GM06990 (cell line): ENCODE measurements around the gene DNAH8.

ENCODE experiments used
- DNase-seq: peaks from one replicate; pipeline ENCODE4 v3.0.0-alpha.2; 2011; ENCODE audit not compliant: insufficient read length; ENCODE audit errors: extremely low read depth
- H3K27me3 ChIP-seq: replicated peaks from 2 replicates; pipeline ENCODE4 v1.6.0; 2011; ENCODE audit warnings: low read length; ENCODE audit not compliant: control insufficient read depth, insufficient read depth
- H3K36me3 ChIP-seq: 2 replicates; pipeline ENCODE4 v1.5.1; 2011; ENCODE audit warnings: low read length; ENCODE audit not compliant: control insufficient read depth, insufficient read depth
- H3K4me3 ChIP-seq: replicated peaks from 2 replicates; pipeline ENCODE4 v1.5.1; 2011; ENCODE audit warnings: low read depth, mild to moderate bottlenecking, control low read depth, low read length
- CTCF ChIP-seq: IDR thresholded peaks from 2 replicates; pipeline ENCODE4 v1.5.1; 2011; ENCODE audit warnings: low read length, control low read depth, mild to moderate bottlenecking, inconsistent platforms; ENCODE audit not compliant: insufficient read depth, poor library complexity, severe bottlenecking

Gene DNAH8

DNA sequence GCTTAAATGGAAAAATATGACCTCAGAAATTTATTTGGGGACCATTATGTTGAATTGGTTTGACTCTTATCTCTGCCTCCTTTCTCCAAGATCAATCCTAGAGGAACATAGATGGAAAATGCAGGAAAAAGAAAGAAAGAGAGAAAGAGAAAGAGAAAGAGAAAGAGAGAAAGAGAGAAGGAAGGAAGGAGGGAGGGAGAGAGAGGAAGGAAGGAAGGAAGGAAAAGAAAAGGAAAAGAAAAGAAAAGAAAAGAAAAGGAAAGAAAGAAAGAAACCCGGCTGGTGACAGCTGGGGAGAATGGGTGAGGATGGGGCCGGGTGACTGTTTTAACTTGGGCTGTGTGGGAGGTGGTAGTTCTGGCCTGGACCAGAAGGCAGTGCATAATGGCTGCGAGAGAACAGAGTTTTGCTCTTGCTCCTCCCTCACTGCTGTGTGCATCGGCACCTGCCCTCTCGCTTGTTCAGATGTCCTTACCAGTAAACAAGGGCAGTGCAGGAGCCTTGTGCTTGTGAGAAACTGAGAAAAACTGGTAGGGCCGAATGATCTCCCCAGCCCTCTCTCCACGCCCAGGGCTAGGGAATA lies 36.8 kb upstream of the DNAH8 start:
- H3K36me3 ChIP-seq: peaks cover 5% of the 10 kb centered on the region

GRCh38 chr6:38679668-38680067 lies 35.4 kb upstream of the DNAH8 start:
- peaks cover 5% of the 10 kb centered on the region for H3K36me3 ChIP-seq

More for the DNA sequence above, 36.8 kb upstream of the DNAH8 start:
- Histone ChIP-seq H3K27me3 (no peaks in the 10 kb centered on the region), H3K4me3 (no peak overlapping the region)
- no peak for TF ChIP-seq CTCF
- DNase-seq: no peak

DNA sequence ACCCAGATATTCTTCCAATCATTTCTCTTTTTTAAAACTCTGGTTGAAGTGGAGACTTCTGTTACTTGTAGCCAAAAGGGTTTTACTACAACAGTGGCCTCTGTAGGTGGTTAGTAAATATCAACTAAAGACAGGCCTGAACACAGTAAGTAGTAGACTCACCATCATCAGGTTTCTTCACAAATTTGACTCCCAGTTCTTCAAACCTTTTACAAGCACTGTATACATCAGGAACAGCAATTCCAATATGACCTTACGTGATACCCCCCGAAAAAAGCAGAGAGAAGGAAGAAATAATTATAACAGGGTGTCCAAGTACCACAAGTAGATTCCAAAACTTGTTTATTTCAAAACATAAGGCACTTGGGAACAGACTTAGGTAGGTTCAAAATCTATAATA lies 33.3 kb upstream of the DNAH8 start:
- Histone ChIP-seq H3K36me3 (peaks cover 5% of the 10 kb centered on the region), H3K27me3 (no peaks in the 10 kb centered on the region), H3K4me3 (no peak overlapping the region)
- no peak for DNase-seq
- TF ChIP-seq CTCF: no peak

More at GRCh38 chr6:38679668-38680067, 35.4 kb upstream of the DNAH8 start:
- no peak for DNase-seq
- Histone ChIP-seq H3K27me3 (no peaks in the 10 kb centered on the region), H3K4me3 (no peak overlapping the region)
- TF ChIP-seq CTCF: no peak

GRCh38 chr6:38684237-38684636 lies 30.9 kb upstream of the DNAH8 start:
- no peaks in the 10 kb centered on the region for H3K27me3 ChIP-seq
- TF ChIP-seq CTCF: no peak
- peaks cover 4% of the 10 kb centered on the region; the same call in 1 of the 2 replicates for H3K36me3 ChIP-seq
- no peak for DNase-seq
- no peak overlapping the region for H3K4me3 ChIP-seq

GRCh38 chr6:38684904-38685303 lies 30.2 kb upstream of the DNAH8 start:
- DNase-seq: no peak
- H3K4me3 ChIP-seq: no peak overlapping the region
- H3K36me3 ChIP-seq: peaks cover 3% of the 10 kb centered on the region; the same call in 1 of the 2 replicates
- no peaks in the 10 kb centered on the region for H3K27me3 ChIP-seq
- no peak for TF ChIP-seq CTCF

DNA sequence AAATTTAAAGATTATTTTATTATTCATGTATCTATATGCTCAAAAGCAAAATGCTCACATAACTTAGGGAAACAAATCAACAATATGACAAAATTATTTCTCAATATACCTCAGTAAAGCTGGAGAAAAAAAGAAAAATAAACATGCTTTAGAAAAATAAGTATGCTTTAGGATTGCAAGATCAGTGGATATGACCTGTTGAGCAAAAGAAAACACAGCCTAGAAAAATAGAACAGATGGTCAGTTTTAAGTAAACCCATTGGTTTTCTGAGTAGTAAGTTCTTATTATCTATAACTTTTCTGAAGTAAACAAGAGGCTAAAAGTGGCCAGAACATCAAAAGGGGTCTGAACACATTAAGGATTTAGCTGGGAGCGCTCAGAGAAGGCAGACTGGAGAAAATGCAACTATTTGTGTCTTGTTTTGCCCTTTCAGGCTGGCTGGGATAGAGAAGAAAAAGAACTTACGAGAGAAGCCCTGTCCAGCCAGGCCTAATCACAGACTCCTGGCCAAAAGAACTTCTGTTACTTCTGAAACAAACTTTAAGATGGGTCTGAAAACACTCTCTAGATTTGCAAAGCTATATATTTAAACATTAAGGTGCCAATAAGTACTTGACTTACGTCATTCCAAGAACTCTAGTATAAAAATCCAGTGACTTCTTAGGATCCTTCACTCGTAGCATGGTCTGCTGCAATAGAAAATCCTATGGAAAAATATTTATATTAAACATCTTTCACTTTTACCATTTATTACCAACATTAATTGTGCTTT lies 28.7 kb upstream of the DNAH8 start:
- Histone ChIP-seq H3K36me3 (no peaks in the 10 kb centered on the region), H3K4me3 (no peak overlapping the region), H3K27me3 (no peaks in the 10 kb centered on the region)
- DNase-seq: no peak
- no peak for TF ChIP-seq CTCF
